NT2/D1 (cell line): ENCODE data around the gene CACNA2D1.

Experiments
- YY1 ChIP-seq: IDR thresholded peaks from 2 replicates; pipeline ENCODE4 v1.6.1; 2011; ENCODE audit not compliant: insufficient read length, insufficient read depth
- ZNF274 ChIP-seq: IDR thresholded peaks from 2 replicates; pipeline ENCODE4 v1.6.1; 2011; ENCODE audit warnings: mild to moderate bottlenecking, low read depth, low read length

GRCh38 chr7:82039621-82040020 lies 404.0 kb downstream of the CACNA2D1 start:
- TF ChIP-seq ZNF274: no peak
- no peak for TF ChIP-seq YY1
